ENCODE measurements around the gene HOXA7. TPM values are rescaled to one million over a fixed set of nuclear protein-coding genes. Genes with fewer than 3 reads are reported as not detected.

Gene HOXA7
- total RNA-seq, 1 donor, result 3.6 TPM

DNA sequence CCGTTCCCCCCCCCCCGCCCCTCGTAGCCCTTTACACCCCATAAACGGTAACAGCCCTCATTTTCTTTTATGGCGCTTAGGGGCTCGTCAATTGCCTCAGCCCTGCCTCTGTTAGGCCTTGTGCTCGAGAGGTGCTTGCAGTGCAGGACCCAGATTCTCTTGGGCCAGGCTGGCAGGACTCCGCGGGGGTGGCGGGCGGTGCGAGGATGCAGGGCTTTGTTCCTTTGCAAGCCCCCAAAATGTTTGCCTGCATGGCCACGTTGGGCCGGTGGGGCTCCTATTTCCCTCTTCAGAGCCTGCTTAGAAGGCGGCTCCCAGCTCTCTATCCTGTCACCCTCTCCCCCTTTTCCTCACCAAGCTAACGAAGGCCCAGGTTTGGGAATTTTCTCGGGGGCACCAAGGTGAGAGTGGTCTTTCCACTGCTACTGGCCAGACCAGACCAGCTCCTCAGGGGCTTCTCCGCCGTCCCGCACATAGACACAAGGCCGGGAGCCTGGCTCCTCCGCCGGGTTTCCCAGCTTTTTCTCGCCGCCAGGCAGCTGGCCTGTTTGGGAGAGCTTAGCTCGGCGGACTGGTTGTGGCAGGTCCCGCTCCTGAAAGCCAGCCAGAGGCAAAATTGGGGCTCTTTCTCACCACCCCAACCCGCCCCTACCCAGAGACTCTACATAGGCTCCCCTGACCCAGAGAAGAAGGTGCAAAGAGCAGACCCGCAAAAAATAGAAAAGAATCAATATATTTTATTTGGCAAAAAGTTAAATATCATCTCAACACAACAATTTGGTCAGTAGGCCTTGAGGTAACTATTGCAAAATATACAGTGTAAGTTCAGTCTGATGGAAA lies 5.5 kb upstream of the HOXA7 start:
- H3K4me1 ChIP-seq (ENCODE audit: insufficient read depth, low read length), result peaks cover 13% of the 10 kb centered on the region
- H3K9me3 ChIP-seq (ENCODE audit: low read depth, low read length), result no peaks in the 10 kb centered on the region
- H3K79me2 ChIP-seq (ENCODE audit: insufficient read depth, low read length), result peaks cover 68% of the 10 kb centered on the region
- peak; percentile 84 for DNase-seq (ENCODE audit: insufficient read length, low spot score, missing footprints)
- H3K36me3 ChIP-seq (ENCODE audit: insufficient read depth, low read length), result peaks cover 12% of the 10 kb centered on the region
- TF ChIP-seq, protein P1, sequence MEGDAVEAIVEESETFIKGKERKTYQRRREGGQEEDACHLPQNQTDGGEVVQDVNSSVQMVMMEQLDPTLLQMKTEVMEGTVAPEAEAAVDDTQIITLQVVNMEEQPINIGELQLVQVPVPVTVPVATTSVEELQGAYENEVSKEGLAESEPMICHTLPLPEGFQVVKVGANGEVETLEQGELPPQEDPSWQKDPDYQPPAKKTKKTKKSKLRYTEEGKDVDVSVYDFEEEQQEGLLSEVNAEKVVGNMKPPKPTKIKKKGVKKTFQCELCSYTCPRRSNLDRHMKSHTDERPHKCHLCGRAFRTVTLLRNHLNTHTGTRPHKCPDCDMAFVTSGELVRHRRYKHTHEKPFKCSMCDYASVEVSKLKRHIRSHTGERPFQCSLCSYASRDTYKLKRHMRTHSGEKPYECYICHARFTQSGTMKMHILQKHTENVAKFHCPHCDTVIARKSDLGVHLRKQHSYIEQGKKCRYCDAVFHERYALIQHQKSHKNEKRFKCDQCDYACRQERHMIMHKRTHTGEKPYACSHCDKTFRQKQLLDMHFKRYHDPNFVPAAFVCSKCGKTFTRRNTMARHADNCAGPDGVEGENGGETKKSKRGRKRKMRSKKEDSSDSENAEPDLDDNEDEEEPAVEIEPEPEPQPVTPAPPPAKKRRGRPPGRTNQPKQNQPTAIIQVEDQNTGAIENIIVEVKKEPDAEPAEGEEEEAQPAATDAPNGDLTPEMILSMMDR (IDR thresholded peaks at IDR 0.05; ENCODE audit: extremely low read depth, low read depth, low read length), result no peak
- H3K4me2 ChIP-seq (ENCODE audit: insufficient read depth, low read length), result peak overlapping the region; percentile 99
- H3K27me3 ChIP-seq (ENCODE audit: insufficient read depth, low read length), result no peaks in the 10 kb centered on the region
- peak overlapping the region; percentile 95 for H3K27ac ChIP-seq (ENCODE audit: low read depth, low read length)
- H3K4me3 ChIP-seq (ENCODE audit: insufficient read depth, low read length), result peak overlapping the region; percentile 75
- H4K20me1 ChIP-seq (ENCODE audit: insufficient read depth, low read length), result peaks cover 17% of the 10 kb centered on the region
- no peak overlapping the region for H2AFZ ChIP-seq (ENCODE audit: low read length)

DNA sequence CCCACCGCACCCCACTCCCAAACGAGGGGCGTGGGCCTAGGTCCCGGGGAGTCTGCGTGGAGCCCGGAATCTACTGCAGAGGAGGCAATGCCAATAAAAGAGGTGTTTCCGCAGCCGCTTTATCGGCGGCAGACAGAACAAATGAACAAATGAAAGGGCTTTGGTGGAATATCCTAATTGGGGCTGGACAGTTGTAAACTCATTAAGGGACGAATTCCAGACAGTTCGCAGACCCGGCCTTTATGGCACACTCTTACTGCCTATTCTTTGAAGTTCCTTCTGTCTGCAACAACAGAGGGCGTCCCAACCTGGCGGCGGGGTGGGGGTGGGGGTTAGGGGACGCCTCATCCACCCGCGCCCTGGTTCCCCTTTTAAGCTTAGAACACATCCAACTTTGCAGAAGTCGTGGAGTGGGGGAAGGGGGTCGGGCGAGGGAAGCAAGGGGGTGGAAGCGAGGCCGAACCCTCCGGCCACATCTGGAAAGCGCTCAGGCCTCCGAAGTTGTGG lies 4.8 kb upstream of the HOXA7 start:
- Histone ChIP-seq H3K9me3 (ENCODE audit: low read depth, low read length) (no peaks in the 10 kb centered on the region), H3K27ac (ENCODE audit: low read depth, low read length) (peak overlapping the region; percentile 61), H3K4me1 (ENCODE audit: insufficient read depth, low read length) (peaks cover 8% of the 10 kb centered on the region), H3K27me3 (ENCODE audit: insufficient read depth, low read length) (no peaks in the 10 kb centered on the region), H4K20me1 (ENCODE audit: insufficient read depth, low read length) (peaks cover 17% of the 10 kb centered on the region), H3K4me2 (ENCODE audit: insufficient read depth, low read length) (peak overlapping the region; percentile 99), H3K4me3 (ENCODE audit: insufficient read depth, low read length) (peak overlapping the region; percentile 75), H3K79me2 (ENCODE audit: insufficient read depth, low read length) (peaks cover 61% of the 10 kb centered on the region), H3K36me3 (ENCODE audit: insufficient read depth, low read length) (peaks cover 12% of the 10 kb centered on the region), H2AFZ (ENCODE audit: low read length) (peak overlapping the region; percentile 81)
- DNase-seq (ENCODE audit: insufficient read length, low spot score, missing footprints), result no peak
- TF ChIP-seq, protein P1 (IDR thresholded peaks at IDR 0.05; ENCODE audit: extremely low read depth, low read depth, low read length), result peak; percentile 4

DNA sequence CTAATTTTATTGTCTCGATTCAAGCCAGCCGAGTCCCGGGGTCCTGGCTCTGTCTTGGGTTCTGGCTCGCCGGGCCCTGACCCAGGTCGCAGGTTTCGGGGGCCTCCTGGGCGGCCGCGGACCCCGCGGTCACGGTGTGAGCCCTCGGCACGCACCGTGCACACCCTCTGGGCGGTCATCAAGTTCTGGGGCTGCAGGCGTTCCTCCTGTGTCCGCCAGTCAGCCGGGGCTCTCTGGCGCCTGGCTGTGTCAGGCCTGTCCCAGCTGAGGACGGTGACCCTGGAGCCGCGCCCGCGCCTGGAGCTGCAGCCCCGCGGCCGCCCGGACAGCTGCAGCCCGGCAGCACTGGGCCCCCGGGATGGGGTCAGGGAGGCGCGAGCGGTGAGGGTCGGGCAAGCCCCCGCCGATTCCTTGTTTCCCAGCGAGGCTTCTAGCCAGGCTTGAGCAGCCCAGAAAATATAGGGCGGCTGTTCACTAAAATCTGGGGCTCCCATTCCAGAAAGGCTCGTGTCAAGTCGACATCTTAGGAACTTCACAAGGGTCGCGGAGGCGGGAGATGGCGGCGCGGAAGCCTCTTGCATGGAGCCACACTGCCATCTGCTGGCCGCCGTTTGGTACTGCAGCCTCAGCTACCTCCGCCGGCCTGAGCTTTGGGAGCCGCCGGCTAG lies 4.2 kb upstream of the HOXA7 start:
- Histone ChIP-seq H3K27ac (ENCODE audit: low read depth, low read length) (peak overlapping the region; percentile 61), H3K4me2 (ENCODE audit: insufficient read depth, low read length) (peak overlapping the region; percentile 99), H3K4me1 (ENCODE audit: insufficient read depth, low read length) (peaks cover 9% of the 10 kb centered on the region), H3K4me3 (ENCODE audit: insufficient read depth, low read length) (peak overlapping the region; percentile 75), H3K27me3 (ENCODE audit: insufficient read depth, low read length) (no peaks in the 10 kb centered on the region), H3K36me3 (ENCODE audit: insufficient read depth, low read length) (peaks cover 12% of the 10 kb centered on the region), H4K20me1 (ENCODE audit: insufficient read depth, low read length) (peaks cover 17% of the 10 kb centered on the region), H3K79me2 (ENCODE audit: insufficient read depth, low read length) (peaks cover 60% of the 10 kb centered on the region), H3K9me3 (ENCODE audit: low read depth, low read length) (no peaks in the 10 kb centered on the region), H2AFZ (ENCODE audit: low read length) (peak overlapping the region; percentile 89)
- DNase-seq (ENCODE audit: insufficient read length, low spot score, missing footprints), result peak; percentile 98
- TF ChIP-seq, protein P1 (IDR thresholded peaks at IDR 0.05; ENCODE audit: extremely low read depth, low read depth, low read length), result peak; percentile 84

DNA sequence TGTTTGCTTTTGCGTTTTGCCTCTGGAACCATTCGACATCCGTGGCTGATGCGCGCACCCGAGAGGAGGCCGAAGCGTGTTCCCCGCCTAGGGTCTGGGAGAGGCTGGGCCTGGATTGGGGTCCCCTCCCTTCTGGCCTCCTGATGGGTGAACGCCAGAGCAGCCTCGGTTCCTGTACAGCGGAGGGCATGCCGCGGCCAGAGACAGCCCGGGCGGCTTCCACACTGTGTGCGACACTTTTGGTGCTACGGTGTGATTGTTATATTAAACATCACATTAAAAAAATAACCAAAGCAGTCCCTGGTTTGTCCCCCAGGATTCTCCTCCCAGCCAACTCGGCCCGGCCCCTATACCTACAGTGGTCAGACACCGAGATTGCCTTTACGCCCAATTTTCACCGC lies 3.7 kb upstream of the HOXA7 start:
- Histone ChIP-seq H3K27ac (ENCODE audit: low read depth, low read length) (peak overlapping the region; percentile 61), H3K27me3 (ENCODE audit: insufficient read depth, low read length) (no peaks in the 10 kb centered on the region), H4K20me1 (ENCODE audit: insufficient read depth, low read length) (peaks cover 17% of the 10 kb centered on the region), H3K36me3 (ENCODE audit: insufficient read depth, low read length) (peaks cover 12% of the 10 kb centered on the region), H3K9me3 (ENCODE audit: low read depth, low read length) (no peaks in the 10 kb centered on the region), H3K79me2 (ENCODE audit: insufficient read depth, low read length) (peaks cover 60% of the 10 kb centered on the region), H2AFZ (ENCODE audit: low read length) (peak overlapping the region; percentile 89), H3K4me3 (ENCODE audit: insufficient read depth, low read length) (peak overlapping the region; percentile 75), H3K4me1 (ENCODE audit: insufficient read depth, low read length) (peaks cover 14% of the 10 kb centered on the region), H3K4me2 (ENCODE audit: insufficient read depth, low read length) (peak overlapping the region; percentile 99)
- TF ChIP-seq, protein P1 (IDR thresholded peaks at IDR 0.05; ENCODE audit: extremely low read depth, low read depth, low read length), result no peak
- DNase-seq (ENCODE audit: insufficient read length, low spot score, missing footprints), result peak; percentile 90
